HG02759 (cell line): ENCODE measurements around the gene PROCA1.
"Not testable (repeated sequence)": the region's sequence is repeated elsewhere in the genome, so short reads cannot be mapped to it uniquely, and the experiment has no call there.

Source experiments
- ATAC-seq: cut with Tn5 transposase; IDR thresholded peaks from one replicate; pipeline ENCODE4 v1.9.1; 2021; ENCODE audit warnings: mild to moderate bottlenecking, moderate library complexity; ENCODE audit not compliant: unreplicated experiment

PROCA1 gene

DNA sequence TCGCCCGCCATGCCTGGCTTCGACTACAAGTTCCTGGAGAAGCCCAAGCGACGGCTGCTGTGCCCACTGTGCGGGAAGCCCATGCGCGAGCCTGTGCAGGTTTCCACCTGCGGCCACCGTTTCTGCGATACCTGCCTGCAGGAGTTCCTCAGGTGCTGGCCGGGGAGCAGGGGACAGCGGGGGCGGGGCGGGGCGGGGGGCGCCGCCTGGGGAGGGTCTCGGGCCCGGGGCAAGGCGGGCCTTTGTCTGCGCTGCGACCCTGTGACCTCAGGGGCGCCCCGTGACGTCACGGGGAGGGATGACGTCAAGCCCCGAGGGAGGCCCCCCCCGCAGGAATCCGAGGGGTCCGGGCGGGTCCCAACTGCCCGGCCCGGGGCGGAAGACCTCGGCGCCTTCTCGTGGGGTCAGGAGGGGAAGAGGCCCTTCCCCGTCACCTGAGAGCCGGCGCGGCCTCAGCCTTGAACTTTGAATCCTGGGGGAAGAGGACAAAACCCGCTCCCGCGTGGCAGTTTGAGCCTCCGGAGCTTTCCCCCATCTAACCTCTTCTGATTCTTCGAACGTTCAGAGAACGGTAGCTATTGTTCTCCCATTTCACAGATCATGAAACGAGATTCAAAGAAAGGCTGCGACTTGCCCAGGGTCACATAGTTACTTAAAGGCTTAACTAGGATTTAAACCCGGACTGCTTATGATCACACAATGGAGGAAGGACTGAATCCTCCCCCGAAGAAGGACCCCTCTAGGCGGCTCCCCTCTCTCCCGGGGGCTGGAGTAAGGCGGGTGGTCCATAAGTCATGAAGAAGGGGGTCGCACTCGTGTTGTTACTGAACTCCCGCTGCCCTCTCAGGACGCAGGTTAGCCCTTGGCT lies 32.6 kb upstream of the PROCA1 start:
- peak; percentile 42 for ATAC-seq

- ATAC-seq: peak; percentile 76
These were observed 31.8 kb upstream of the PROCA1 start, which contains the start of gene TRAF4 for GRCh38 chr17:28743243-28744103. Gene TRAF4, plus strand, starts transcription at chr17:28744011. Its CDS starts 102 bp downstream, at chr17:28744113.

GRCh38 chr17:28741358-28742349 lies 30.0 kb upstream of the PROCA1 start:
- ATAC-seq: no peak

DNA sequence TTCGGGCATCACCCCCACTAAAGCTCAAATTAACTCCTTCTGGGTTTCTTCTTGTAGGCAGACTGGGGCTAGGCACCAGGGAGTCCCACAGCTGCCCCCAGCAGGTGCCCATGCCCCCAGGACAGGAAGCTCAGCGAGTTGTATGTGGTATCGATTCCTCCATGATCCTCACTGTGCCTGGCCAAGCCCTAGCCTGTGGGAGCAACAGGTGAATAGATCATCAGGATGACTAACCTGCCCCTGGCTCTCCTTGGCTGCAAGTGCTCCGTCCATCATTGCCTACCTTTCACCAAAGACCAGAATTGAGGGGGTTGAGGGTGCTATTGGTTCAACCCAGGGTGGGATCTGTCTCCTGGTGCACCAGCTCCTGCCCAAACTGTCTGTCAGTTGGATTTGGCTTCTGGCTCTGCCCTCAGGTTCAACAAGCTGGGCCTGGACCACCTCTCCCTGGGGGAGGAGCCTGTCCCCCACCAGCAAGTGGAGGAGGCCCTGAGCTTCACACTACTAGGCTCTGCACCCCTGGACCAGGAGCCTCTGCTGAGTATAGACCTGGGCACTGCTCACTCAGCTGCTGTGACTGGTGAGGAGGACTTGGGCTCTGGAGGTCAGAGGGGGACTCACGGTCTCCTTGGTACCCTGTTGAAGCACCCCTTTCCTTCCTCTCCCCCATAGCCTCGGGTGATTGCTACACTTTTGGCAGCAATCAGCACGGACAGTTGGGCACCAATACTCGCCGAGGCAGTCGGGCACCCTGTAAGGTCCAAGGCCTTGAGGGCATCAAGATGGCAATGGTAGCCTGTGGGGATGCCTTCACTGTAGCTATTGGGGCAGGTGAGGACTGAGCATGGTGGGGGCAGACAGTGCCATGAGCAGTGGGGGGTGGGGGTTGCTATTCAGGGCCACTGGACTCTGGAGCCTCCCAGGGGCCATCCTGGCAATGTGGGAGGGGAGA lies 29.0 kb upstream of the PROCA1 start:
- ATAC-seq: no peak

GRCh38 chr17:28738680-28739384 lies 27.1 kb upstream of the PROCA1 start:
- no peak for ATAC-seq

- peak; percentile 68 for ATAC-seq
These were observed 26.3 kb upstream of the PROCA1 start for GRCh38 chr17:28737770-28738679.

- no peak for ATAC-seq
These were observed 25.6 kb upstream of the PROCA1 start for GRCh38 chr17:28737316-28737715.

DNA sequence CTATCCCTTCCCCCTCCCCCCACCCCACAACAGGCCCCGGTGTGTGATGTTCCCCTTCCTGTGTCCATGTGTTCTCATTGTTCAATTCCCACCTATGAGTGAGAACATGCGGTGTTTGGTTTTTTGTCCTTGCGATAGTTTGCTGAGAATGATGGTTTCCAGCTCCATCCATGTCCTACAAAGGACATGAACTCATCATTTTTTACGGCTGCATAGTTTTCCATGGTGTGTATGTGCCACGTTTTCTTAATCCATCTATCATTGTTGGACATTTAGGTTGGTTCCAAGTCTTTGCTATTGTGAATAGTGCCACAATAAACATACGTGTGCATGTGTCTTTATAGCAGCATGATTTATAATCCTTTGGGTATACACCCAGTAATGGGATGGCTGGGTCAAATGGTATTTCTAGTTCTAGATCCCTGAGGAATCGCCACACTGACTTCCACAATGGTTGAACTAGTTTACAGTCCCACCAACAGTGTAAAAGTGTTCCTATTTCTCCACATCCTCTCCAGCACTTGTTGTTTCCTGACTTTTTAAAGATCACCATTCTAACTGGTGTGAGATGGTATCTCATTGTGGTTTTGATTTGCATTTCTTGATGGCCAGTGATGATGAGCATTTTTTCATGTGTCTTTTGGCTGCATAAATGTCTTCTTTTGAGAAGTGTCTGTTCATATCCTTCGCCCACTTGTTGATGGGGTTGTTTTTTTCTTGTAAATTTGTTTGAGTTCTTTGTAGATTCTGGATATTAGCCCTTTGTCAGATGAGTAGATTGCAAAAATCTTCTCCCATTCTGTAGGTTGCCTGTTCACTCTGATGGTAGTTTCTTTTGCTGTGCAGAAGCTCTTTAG lies 24.5 kb upstream of the PROCA1 start:
- not testable (repeated sequence) for ATAC-seq

DNA sequence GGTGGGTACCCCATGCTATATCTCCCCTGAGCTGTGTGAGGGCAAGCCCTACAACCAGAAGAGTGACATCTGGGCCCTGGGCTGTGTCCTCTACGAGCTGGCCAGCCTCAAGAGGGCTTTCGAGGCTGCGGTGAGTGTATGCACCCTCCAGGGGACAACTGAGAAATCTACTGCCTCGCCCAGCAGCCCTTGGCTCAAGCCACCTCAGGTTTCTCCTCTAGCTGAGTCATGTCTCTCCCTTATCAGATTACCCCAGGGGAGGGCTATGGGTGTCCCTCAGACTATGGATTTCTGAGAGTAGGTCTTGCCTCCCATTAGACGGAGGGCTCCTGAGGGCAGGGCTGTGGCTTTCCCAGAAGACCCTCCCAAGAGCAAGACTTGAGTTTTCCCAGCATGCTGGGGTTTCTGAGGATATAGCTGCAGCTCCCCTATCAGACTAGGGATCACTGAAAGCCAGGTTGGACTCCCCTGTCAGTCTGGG lies 23.6 kb upstream of the PROCA1 start:
- no peak for ATAC-seq

GRCh38 chr17:28734712-28735241 lies 23.1 kb upstream of the PROCA1 start:
- no peak for ATAC-seq

- ATAC-seq: no peak
These were observed 21.7 kb upstream of the PROCA1 start for GRCh38 chr17:28733346-28733745.

GRCh38 chr17:28729950-28730330 lies 18.3 kb upstream of the PROCA1 start:
- ATAC-seq: no peak

DNA sequence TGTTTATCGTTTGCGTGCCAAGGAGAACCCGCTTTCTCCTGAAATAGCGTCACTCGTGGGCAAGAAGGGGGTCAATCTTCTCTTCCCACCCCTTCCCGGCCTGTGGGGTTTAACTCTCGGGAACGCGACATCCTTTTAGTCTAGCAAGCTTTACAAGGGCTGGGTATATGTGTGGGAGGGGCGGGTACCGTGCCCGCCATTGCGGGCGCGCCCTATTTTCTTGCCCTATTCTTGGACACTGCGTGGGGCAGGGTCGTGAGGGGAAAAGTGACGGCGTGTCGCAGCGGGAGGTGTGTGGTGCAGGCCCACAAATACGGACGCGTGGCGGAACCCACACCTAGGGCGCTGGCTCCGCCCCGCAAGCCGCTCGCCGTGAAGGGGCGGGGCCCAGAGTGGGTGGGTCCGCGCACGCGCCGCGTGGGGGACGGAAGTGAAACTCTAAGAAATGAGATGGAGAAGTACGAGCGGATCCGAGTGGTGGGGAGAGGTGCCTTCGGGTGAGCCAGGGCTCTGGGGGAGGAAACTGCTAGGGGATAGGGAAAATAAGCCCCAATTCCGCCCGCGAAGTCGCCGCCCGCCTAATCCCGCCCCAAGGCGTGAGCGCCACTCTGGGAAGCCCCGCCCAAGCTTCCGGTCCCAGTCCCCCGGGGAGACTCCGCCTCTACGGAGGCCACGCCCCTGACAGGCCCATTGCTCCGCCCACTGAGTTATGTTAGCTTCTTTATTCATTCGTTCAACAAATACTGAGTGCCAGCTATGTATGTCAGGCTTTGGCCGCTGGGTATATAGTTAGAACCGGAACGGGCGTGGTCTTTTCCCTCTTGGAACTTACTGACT lies 16.9 kb upstream of the PROCA1 start, which contains the start of gene NEK8:
TSS of gene NEK8 (plus strand) at position 425 of the 837 bp plus-strand sequence. CDS start at position 451, 26 bp downstream.
- ATAC-seq: peak; percentile 48

GRCh38 chr17:28726627-28727491 lies 15.2 kb upstream of the PROCA1 start:
- peak; percentile 36 for ATAC-seq
